ENCODE results near the gene ATP8A2.
"Not testable (repeated sequence)": the region's sequence is repeated elsewhere in the genome, so short reads cannot be mapped to it uniquely, and the experiment has no call there.

The ATP8A2 gene

DNA sequence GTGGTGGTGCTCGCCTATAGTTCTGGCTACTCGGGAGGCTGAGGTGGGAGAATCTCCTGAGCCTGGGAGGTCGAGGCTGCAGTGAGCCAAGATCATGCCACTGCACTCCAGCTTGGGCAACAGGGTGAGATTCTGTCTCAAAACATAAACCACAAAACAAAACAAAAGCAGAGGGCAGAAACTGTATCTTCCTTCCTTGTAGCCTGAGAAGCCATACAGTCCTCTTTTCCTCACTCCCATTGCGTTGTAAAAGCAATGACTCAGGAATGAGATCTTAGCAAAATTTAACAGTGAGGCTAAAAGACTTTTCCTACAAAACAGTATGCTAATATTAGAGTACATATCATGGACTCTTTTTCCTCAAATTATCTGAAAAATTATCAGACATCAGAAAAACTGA lies 549.2 kb downstream of the ATP8A2 start:
- DNase-seq (ENCODE audit: low read depth) = no peak

DNA sequence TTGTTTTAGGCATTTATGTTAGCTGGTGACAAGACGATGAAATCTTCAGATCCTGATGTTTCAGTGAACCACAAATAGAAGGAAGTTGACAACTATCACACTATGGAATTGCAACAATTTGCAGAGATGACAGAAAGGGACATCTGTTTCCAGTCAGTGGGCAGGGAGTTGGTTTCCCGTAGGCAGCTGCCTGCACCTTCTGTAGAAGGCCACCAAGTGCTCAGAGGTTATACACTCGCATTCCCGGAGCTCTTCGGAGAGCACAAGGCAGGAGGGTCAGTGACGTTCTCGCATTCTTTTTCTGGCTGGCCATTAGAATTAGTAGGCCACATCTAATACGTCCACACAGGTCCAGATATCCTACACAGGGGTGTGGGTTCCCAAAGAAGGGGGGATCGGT lies 550.6 kb downstream of the ATP8A2 start:
- no peak for DNase-seq (ENCODE audit: low read depth)

DNA sequence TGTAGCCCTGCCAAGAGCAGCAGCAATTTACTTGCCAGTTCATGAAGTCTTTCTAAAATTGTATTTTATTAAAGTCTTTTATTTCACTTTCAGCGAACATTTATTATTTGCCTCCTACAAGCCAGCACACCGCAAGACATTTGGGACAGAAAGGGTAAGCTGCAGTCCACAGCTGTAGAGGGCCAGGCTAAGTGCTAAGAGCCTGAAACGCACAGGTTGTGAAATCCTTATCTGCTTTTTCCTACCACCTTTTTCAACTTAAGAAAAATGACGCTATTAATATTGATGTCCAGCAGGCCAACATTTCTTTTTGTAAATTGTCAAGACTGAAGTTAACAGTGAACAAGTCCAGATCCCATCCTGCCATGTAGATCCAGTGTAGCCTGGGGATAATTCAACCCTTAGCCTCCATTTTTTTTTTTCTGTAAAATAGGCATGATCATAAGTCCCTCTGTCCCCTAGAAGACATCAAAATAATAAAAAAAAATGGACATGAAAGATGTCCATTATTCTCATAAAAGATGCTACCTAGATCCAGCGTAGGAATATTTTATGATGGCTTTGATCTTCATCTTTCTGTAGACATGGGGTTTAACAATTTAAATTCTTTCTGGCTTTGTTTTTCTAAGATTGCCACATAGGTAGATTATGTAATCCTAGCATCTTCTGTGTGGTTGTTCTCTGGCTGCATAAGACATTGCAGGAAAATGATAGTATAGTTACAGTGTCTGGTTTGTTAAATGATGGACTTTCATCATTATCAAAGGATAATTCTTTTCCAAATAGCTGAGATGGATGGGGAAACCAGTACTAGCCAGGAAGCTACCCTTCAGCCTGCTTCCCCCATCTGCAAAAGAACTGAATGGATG lies 551.7 kb downstream of the ATP8A2 start:
- peak; percentile 39 for DNase-seq (ENCODE audit: low read depth)

DNA sequence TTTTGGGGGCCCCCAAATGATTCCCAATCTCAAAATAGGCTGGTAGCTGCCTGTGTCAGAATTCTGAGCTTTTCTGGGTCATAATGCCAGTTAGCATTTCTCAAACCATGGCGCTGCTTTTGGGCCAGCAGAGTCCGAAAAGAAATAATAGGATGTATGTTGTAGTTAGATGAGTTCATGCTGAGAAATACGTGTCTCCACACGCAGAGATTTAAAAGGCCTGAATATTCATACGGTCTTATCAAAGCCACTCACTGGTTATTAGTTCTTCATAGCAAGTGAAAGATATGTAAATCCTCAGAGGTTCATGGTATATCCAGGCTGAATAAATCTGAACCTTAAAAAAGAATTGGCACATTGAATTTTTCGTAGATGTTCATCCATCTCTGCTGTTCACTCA lies 555.6 kb downstream of the ATP8A2 start:
- DNase-seq (ENCODE audit: low read depth) = no peak

DNA sequence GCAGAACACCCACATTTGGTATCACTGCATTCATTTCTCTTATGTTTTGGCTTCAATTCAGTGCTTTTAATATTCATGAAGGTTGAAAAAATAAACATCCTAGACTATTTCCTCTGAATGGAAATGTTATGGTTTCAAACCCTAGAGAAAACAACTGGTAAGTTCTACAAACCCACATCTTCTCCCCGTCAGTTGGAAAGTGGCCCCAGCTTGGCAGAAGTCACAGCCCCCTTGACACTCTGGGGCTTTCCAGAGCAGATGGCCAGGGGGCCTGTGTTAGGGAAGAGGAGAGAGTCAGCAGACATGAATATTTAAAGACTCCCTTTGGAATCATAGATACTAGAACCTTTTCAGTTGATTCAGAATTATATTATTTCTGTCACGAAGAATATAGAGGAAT lies 556.2 kb downstream of the ATP8A2 start:
- DNase-seq (ENCODE audit: low read depth) = no peak

DNA sequence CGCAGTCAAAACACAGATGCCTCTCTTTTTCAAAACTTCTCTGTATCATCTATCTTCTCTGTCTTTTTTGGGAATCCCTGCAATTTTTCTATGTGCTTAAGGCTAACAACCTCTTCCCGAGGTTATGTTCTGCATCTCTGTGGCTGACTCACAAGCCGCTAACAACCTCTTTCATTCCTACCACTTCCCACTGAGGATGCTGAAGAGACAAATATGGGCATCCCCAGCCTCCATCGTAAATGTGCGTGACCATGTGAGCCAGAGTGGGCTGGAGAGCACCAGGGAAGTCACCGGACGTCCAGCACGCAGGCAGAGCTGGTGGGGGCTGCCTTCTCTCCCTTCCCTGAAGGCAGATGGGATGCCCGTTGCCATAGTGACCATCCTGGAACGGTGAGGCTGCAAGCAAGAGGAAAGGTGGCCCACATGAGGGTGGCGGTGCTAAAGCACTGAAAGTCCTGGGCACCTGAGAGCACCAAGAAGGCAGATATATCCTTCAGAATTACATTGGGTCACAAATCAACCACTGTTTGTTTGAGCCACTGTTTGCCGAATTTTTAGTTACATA lies 557.2 kb downstream of the ATP8A2 start:
- no peak for DNase-seq (ENCODE audit: low read depth)

DNA sequence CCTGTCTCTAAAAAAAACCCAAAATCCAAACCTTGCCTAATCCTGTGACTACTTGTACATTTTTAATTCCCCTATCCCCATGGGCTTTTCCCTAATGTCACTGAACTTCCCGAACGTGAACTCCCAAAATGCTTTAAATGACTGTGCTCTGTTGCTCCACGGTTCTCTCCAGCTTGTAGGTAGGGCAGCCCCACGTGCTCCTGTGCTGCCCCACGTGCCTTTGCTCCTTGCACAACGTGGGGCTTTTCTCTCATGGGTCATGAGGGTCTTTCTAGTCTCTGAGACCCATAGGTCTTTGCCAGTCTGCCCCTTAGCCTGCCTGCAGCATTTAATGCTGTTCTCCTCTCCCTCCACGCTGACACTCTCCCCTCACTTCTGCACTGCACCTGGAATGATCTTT lies 558.0 kb downstream of the ATP8A2 start:
- no peak for DNase-seq (ENCODE audit: low read depth)

DNA sequence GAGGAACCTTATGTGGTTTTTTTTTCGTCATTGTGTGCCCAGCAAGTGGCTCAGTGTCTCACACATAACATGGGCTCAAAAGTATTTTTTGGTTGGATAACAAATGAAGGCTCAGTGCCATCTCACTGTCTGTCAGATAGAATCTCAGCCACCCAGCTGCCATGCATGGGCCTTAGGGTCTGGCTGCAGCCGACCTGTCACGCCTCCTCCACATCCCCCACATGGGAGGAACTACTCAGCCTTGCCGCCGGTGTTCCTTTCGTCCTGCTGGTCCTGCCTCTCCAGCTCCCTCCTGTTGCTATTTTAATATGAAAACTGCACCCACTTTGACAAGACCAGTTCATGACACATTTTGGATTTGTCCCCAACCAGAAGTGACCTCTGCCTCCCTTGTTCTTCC lies 558.9 kb downstream of the ATP8A2 start:
- no peak for DNase-seq (ENCODE audit: low read depth)

DNA sequence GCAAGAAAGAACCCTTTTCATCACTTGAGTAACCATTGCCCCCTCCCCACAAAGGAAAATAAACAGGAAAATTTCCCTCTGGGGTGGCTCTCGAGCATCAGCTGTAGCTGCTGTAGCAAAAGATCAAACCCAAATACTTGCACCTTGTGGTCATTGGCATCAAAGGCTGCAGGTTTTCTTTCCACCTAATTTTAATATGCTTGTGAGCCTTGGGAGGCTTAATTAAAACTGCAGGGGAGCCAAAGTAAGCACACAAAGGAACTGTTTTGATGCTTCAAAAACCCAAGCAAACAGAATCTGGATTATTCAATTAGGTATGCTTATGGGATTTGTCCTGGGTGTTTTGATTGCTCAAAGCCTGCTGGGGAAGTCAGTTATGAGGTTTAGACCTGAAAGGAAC lies 560.6 kb downstream of the ATP8A2 start:
- no peak for DNase-seq (ENCODE audit: low read depth)

DNA sequence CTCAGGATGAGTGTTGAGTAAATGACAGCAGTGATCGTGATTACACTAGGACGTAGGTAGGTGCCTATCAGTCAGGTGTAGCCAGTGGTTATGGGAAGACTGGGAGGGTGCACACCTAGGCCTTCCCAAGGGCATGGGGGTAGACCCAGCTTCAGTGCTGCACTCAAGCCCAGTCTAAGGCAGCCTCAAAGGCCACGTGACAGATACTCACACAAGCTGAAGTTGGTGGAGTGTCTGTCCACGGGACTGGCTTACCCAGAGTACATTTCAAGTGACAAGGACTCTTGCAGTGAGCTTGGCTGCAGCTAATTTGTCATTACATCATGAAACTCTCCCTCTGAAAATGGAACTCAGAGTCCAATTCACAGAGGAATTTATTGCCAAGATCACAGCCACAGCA lies 561.7 kb downstream of the ATP8A2 start:
- DNase-seq (ENCODE audit: low read depth) = no peak

DNA sequence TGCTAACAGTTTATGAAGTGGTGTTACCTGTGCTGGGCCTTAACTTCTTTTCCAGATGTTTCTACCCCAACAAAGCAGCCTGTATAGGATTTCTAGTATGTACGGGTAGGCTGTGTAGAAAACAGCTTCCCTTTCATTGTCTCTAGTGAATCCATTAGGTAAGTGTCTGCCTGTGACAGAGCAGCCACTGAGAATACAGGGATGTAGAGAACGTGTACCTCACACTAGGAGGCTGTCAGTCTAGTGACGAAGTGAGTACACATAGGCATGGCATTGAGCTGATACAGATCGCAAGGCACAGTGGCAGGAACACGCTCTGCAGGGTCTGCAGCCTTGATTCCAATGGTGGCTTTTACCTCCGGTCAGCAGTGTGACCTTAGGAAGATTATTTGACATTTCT lies 562.4 kb downstream of the ATP8A2 start:
- DNase-seq (ENCODE audit: low read depth) = no peak

DNA sequence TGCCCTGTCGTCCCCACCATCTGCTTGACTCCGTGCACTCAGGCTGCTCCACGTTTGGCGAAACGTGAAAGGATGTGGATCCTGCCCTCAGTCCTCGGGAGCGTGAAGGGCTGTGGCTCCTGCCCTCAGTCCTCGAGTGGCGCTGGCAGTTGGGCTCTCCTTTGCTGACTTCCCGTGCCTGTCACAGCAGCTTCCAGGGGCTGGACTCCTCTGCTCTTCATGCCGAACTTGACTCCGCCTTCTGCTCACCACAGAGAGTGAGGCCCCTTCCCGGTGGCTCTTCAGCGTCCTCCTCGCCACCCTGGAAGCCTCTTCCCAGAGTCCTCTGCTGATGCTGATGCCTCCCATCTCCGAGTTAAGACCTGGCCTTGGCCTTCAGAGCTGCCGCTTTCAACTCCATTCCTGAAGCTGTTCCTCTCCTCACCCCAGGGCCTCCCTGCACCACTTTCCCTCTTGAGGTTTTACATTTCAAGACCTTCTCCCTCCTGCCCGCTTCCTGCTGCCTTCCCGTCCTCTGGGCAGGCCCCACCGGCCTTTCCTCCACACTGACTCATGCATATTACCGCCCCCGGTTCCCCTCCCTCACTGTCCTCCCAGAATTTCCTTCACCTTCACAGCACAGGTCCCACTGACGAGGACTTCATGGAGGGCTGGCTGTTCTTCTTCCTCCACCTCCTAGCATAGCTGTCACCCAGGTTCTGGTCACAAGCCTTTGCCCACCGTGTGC lies 568.4 kb downstream of the ATP8A2 start:
- no peak for DNase-seq (ENCODE audit: low read depth)

DNA sequence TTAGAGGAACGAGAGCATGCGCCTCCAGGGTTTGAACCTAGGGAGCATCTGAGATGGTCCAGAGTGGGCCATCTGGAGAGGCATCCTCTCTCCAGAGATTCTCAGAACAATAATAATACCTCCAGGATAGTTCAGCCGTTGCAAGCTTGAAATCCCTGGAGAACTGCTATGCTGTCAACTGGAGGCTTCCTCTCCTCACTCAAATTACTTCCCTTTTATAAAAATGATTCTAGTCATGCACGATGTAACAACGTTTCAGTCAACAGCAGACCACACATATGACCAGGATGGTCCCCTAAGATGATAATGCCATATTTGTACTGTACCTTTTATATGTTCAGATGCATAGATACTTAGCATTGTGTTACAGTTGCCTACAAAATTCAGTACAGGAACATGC lies 571.3 kb downstream of the ATP8A2 start:
- no peak for DNase-seq (ENCODE audit: low read depth)

DNA sequence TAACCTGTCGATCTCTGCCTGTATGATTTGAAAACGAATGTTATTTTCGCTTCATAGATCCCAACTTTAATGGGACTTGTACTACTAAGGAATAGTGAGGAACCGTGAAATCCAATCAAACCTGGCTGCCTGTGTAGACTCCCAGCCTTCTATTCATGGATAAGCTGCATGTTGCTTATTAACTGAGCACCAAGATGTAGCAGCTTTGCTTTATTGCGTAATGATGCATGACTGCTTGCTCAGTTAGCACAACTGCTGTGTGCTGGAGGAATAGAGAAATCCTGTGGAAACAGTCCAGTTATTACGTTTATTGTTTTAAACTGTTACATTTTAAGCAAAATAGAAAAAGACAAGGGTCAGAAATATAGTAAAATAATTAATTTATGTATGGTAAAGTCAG lies 571.9 kb downstream of the ATP8A2 start:
- peak; percentile 69 for DNase-seq (ENCODE audit: low read depth)

DNA sequence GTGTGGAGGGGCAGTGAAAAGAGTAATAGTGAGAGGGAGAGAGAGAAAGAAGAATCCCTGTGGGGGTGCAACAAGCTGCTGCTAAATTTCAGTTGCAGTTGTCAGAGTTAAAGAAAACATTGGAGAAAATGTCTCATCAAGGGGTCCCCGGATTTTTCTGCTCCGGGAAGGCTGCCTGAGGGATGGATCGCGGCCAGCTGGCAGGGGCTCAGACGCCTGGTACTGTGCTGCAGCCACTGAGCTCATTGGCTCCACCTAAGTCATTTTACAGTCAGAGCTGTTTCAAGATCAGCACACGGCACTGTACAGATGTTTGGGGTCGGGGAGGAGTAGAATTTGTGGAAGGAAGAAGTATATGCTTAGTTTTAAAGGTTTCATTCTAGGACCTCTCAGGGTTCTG lies 573.8 kb downstream of the ATP8A2 start:
- peak; percentile 33 for DNase-seq (ENCODE audit: low read depth)

DNA sequence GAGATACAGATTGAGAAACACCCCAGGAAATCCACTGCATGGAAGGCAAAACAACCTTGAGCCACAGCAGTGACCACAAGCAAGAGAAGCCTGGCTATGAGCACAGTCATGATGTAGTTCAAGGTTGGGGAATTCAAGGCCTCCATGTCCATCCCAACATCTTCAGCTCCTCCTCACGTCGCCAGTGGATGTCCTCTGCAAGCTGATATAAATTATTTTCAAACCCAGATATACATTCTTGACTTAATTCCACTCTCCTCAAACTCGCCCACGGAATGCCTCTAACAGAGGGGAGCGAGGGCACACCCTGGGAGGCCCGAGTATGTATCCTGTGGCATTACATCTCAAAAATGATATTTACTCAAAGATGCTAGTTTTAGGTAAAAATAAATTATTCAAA lies 574.5 kb downstream of the ATP8A2 start:
- peak; percentile 26 for DNase-seq (ENCODE audit: low read depth)

DNA sequence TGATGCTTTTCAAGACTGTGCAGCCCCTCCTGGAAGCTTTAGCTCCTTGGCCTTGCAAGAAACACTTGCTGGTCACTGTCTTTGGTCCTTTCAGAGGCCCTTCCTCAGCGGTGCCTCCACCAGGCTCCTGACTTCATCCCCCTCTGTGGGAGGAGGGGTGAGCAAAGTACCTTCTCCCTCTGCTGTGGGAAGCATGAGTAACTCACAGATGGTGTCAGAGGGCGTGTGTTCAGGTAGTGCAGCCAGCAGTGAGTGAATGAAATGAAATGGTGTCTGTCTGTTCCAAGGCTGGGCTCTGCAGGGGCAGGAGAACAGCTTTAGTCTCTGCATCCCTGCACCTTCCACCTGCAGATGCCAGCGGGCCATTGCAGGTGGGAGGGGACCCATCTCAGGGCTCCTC lies 577.1 kb downstream of the ATP8A2 start:
- DNase-seq (ENCODE audit: low read depth) = no peak

DNA sequence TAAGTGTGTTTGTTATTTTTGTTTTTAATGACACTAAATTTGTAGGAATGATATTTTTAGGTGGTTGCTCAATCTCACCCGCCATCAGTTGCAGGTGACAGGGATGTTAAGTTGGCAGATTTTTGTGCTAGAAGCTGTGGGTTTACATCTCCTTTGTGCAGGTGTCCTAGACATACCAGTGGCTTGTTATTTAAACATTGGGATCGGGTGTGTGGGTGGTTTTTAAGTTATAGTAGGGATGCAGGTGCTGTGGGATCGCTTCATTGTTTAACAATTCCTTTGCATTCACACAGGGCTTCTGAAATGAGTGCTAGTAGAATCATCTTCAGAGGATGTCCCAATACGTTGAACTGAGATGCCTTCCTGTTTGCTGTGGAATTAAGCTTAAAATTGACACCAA lies 580.1 kb downstream of the ATP8A2 start:
- no peak for DNase-seq (ENCODE audit: low read depth)

DNA sequence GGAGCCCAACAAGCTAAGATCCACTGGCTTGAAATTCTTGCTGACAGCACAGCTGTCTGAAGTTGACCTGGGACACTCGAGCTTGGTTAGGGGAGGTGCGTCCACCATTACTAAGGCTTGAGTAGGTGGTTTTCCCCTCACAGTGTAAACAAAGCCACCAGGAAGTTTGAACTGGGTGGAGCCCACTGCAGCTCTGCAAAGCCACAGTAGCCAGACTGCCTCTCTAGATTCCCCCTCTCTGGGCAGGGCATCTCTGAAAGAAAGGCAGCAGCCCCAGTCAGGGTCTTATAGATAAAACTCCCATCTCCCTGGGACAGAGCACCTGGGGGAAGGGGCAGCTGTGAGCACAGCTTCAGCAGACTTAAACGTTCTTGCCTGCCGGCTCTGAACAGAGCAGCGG lies 582.3 kb downstream of the ATP8A2 start:
- DNase-seq (ENCODE audit: low read depth) = not testable (repeated sequence)

DNA sequence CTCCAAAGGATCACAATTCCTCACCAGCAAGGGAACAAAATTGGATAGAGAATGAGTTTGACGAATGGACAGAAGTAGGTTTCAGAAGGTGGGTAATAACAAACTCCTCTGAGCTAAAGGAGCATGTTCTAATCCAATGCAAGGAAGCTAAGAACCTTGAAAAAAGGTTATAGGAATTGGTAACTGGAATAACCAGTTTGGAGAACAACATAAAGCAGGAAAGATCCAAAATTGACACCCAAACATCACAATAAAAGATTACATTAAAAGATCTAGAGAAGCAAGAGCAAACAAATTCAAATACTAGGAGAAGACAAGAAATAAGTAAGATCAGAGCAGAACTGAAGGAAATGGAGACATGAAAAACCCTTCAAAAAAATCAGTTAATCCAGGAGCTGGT lies 583.2 kb downstream of the ATP8A2 start:
- DNase-seq (ENCODE audit: low read depth) = not testable (repeated sequence)

DNA sequence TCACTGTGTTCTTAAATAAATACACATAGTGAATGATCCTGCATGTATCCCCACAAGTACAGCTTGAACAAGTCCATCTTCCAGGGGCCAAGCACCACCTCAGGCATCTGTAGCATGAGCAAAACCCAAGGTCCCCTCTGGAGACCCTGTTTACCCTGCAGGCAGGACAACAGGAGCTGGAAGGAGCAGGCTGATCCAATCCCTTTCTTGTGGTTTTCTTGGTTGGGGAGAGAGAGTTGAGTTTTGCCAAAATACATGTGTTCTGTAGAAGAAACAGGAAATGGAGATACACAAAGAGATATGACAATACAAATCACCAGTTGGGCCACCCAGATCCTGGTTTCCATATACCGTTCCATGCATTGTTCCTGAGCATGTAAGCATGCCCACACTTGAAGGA lies 587.2 kb downstream of the ATP8A2 start:
- no peak for DNase-seq (ENCODE audit: low read depth)

DNA sequence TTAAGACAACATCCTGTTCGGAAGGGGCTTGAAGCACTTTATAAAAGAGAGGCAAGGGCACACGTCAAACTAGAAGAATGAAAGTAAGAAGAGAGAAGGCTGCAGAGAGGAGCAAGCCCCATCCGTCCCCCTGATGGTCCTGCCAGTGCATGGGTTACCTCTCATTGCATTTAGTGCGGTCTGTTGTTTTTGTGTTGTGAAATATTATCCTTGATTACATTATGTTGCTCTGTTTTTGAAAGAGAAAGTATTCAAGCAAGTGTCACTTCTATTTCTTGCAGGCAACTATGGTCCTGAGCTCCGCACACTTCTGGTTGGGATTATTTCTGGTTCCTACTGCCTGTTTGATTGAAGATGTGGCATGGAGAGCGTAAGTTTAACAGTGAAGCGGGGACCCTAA lies 589.5 kb downstream of the ATP8A2 start:
- DNase-seq (ENCODE audit: low read depth) = no peak

DNA sequence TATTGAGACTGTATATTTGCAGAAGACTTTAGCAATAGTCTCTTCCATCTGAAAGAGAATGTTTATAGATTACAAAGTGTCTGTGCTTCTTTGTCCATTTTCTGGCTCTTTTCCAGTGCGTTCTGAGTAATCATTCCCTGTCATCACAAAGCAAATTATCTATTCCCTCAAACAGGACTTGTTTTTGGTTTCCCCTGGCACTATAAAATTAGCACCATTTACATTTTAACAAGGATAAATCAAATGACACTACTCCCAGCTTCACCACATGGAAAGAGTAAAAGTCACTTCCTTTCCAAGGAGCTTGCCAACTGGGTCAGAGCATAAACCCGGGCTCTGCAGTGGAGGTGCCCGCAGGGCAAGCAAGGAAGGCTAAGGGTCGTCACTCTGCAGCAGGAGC lies 591.9 kb downstream of the ATP8A2 start:
- peak; percentile 11 for DNase-seq (ENCODE audit: low read depth)

Data from iris pigment epithelial cell (primary cell).